ENCODE data around the gene PIWIL1.

- TF ChIP-seq POLR2A (IDR thresholded peaks at IDR 0.05; ENCODE audit: low read length) (no peak), GATA1 (IDR thresholded peaks at IDR 0.05; ENCODE audit: low read depth, low read length) (no peak)
These were observed 47.5 kb downstream of the PIWIL1 start for GRCh38 chr12:130385193-130385592.

Data from erythroblast (primary cell).